Neutrophil (primary cell): ENCODE results near the gene CCDC187.

Source experiments
- H3K27ac ChIP-seq: fragments of 200-600 bp; sonication (generic); 2 replicates; pipeline ENCODE4 v1.5.1; 2016; ENCODE audit warnings: mild to moderate bottlenecking, moderate library complexity
- H3K27me3 ChIP-seq: fragments of 200-600 bp; sonication (generic); 2 replicates; pipeline ENCODE4 v1.6.0; 2016; ENCODE audit warnings: mild to moderate bottlenecking
- H3K36me3 ChIP-seq: fragments of 200-600 bp; sonication (generic); 2 replicates; pipeline ENCODE4 v1.5.1; 2017
- H3K4me1 ChIP-seq, 2 experiments: fragments of 200-600 bp in 1 of 2; sonication (generic) in 1 of 2; 1 replicate in 1 of 2; 2 replicates in 1 of 2; pipeline versions ENCODE4 v1.5.1 to v1.6.1; 2013 to 2016; ENCODE audit warnings: low read depth in 1 of 2, low read length in 1 of 2, mild to moderate bottlenecking in 1 of 2, moderate library complexity in 1 of 2; ENCODE audit not compliant: control insufficient read depth in 1 of 2, insufficient read depth in 1 of 2
- H3K4me3 ChIP-seq, 2 experiments: fragments of 200-600 bp in 1 of 2; sonication (generic) in 1 of 2; 1 replicate in 1 of 2; 2 replicates in 1 of 2; pipeline ENCODE4 v1.5.1; 2013 to 2016; ENCODE audit warnings: low read depth in 1 of 2, low read length in 1 of 2, mild to moderate bottlenecking in 1 of 2, moderate library complexity in 1 of 2
- H3K9me3 ChIP-seq: fragments of 200-600 bp; sonication (generic); 2 replicates; pipeline ENCODE4 v1.5.1; 2016
- TF ChIP-seq, protein P1 (sequence below): fragments of 200-600 bp; sonication (generic); IDR thresholded peaks from 2 replicates; pipeline ENCODE4 v1.5.1; 2016; ENCODE audit warnings: antibody characterized with exemption

CCDC187 gene

DNA sequence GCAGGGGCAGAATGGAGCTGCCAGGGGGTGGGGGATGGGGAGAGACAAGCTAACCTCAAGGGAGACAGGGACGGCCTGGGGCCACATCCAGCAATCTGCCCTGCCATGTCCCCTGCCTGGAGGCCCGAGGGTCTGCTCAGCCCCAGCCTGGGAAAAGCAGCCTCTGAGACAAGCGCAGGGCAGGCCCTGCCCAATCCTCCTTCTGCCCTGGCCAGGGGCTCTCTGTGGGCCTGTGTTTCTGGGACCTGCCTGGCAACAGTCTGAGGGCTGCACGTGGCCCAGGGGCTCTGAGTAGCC lies 44.4 kb downstream of the CCDC187 start:
- Histone ChIP-seq H3K27me3 (peaks cover 4% of the 10 kb centered on the region), H3K27ac (no peak overlapping the region), H3K36me3 (no peaks in the 10 kb centered on the region), H3K4me3 (no peak overlapping the region), H3K9me3 (no peaks in the 10 kb centered on the region), H3K4me1 (no peaks in the 10 kb centered on the region)
- TF ChIP-seq, protein P1, sequence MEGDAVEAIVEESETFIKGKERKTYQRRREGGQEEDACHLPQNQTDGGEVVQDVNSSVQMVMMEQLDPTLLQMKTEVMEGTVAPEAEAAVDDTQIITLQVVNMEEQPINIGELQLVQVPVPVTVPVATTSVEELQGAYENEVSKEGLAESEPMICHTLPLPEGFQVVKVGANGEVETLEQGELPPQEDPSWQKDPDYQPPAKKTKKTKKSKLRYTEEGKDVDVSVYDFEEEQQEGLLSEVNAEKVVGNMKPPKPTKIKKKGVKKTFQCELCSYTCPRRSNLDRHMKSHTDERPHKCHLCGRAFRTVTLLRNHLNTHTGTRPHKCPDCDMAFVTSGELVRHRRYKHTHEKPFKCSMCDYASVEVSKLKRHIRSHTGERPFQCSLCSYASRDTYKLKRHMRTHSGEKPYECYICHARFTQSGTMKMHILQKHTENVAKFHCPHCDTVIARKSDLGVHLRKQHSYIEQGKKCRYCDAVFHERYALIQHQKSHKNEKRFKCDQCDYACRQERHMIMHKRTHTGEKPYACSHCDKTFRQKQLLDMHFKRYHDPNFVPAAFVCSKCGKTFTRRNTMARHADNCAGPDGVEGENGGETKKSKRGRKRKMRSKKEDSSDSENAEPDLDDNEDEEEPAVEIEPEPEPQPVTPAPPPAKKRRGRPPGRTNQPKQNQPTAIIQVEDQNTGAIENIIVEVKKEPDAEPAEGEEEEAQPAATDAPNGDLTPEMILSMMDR, result no peak

DNA sequence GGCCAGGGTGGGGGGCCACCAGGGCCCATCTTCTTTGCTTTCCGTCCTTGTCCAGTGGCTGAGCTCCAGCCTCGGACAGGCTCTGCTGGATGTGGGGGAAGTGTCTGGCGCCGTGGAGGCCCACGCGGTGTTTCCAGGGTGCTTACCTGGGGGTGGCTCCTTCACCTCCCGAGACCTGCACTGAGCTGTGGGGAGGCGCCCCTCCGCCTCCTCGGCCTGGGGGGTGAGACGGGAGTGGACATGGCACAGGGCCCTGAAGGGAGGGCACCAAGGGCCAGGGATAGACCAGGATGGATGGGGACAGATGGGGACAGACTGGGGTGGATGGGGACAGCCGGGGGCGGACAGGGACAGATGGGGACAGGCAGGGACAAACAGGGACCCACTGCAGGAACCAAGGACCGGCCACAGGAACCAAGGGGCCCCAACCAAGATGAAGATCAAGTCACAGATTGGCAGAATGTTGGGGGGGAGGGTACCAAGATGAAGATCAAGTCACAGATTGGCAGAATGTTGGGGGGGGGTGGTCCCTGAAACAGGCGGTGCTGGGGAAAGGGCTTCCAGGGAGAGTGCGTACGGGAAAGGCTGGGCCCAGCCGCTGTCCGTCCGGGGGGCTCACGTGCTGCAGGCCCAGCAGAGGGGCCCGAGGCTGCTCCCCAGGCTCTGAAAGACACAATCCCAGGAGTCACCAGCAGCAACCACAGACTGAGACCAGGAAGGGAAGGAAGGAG lies 44.9 kb downstream of the CCDC187 start:
- H3K4me1 ChIP-seq, result no peaks in the 10 kb centered on the region
- H3K4me3 ChIP-seq, result no peak overlapping the region
- H3K27ac ChIP-seq, result no peak overlapping the region
- TF ChIP-seq, protein P1, result no peak
- H3K27me3 ChIP-seq, result peaks cover 4% of the 10 kb centered on the region
- no peaks in the 10 kb centered on the region for H3K36me3 ChIP-seq
- H3K9me3 ChIP-seq, result no peaks in the 10 kb centered on the region

DNA sequence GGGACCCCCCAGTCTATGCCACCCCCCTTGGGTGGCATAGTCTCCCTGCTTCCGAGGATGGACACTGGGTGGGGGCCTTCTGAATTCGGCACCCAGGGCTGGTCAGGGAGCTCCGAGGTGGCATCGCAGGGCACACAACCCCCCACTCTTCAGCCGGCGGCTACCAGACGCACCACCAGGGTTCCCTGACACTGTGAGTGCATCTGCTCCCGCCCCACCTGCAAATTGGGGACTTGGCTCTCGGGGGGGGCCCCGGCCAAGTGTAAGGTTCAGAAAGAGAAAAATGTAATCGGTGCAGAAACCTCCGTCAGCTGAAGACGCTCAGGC lies 45.6 kb downstream of the CCDC187 start:
- Histone ChIP-seq H3K9me3 (no peaks in the 10 kb centered on the region), H3K36me3 (no peaks in the 10 kb centered on the region), H3K4me3 (no peak overlapping the region), H3K27ac (no peak overlapping the region), H3K4me1 (no peaks in the 10 kb centered on the region), H3K27me3 (peaks cover 4% of the 10 kb centered on the region)
- TF ChIP-seq, protein P1, result no peak

DNA sequence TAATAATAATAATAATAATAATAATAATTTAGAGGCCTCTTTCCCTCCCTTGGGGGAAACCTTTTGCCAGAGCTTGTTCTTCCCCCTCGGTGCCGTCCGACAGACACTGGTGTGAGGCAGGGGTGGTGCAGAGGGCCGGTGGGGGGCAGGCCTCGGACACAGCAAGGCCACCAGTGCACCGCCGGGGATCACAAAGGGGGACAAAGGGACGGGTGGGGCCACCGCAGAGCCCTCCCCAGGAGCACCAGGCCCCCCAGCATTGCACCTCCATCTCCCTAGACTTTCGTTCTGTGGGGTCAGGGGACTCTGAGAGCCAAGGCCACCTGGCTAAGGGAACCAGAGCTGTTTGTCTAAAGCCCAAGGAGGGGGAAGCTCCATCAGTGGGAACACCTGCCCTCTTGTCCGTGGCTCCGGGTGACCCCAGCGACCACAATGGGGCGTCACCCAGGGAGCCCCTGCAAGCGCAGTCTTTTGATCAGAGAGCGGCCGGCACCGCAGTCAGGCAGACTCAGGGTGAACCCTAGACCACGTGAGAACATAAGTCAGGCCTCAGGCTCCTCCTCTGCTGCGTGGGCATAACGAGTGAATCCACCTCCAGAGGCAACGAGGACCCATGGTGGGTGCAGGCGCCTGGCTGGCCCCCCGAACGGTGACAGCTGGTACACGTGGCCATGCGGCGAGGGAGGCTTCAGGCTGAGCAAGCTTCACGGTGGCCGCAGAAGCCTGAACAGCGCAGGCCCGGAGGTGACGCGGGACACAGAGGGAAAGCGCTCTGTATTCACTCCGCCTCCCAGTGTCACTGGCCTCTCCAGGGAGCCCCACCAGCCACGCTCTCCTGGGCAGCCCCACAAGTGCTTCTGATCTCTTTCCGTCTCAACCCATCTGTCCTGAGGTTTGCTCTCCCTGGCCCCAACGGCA lies 46.3 kb downstream of the CCDC187 start:
- Histone ChIP-seq H3K27ac (no peak overlapping the region), H3K4me1 (no peaks in the 10 kb centered on the region), H3K4me3 (no peak overlapping the region), H3K9me3 (no peaks in the 10 kb centered on the region), H3K36me3 (no peaks in the 10 kb centered on the region), H3K27me3 (peaks cover 4% of the 10 kb centered on the region)
- TF ChIP-seq, protein P1, result no peak

DNA sequence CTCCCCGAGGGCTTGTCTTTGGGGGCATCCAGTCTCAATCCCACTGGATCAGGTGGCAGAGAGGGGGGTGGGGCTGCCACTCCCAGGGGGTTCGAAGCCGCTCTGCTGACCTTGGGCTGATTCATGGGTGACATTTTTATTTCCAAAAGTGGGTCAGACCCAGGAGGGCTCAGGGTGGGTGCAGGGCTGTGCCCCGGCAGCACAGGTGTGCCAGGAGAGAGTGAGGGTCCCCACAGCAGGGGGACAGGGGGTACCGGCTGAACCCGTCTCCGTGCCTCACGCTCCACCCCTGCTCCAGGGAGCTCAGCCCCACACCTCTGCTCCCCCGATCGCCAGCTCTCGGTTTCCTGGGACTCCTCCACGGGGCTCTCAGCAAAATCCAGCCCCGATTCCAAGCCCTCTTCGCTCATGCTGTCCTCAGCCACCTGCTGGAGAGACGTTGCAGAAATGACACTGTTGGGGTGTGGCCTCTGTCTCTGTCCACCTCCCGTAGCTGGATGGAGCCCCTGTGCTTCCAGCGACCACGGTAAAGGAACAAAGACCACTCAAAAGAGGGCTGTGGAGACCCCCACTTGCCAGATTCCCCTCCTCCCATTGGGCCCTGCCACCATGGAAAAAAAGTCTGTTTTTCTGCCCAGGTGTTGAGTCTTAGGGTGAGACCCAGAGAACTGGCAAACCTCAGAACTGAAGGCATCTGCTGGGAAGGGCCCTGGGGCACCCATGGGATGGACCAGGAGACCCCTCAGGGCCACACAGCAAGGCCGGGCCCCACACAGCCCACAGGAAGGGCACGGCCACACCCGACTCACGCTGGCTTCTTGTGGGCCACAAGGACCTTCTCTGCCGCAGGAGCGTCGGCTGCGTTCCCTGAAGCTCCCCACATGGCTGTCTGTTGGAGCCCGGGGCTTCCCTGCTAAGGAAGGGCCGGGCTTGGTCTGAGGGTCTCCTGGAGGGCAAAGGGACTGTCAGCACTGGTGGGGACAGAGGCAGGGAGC lies 47.7 kb downstream of the CCDC187 start:
- Histone ChIP-seq H3K27me3 (peaks cover 4% of the 10 kb centered on the region), H3K36me3 (no peaks in the 10 kb centered on the region), H3K9me3 (no peaks in the 10 kb centered on the region), H3K4me1 (no peaks in the 10 kb centered on the region), H3K4me3 (no peak overlapping the region), H3K27ac (no peak overlapping the region)
- TF ChIP-seq, protein P1, result no peak
